GM23248 (cell line): ENCODE data around the gene RAI1.

Source experiments
- EZH2 ChIP-seq: fragments of 200-600 bp; sonication (generic); IDR thresholded peaks from 2 replicates; pipeline ENCODE4 v1.6.1; 2018; ENCODE audit warnings: antibody characterized with exemption, mild to moderate bottlenecking; ENCODE audit not compliant: insufficient read depth, poor library complexity, severe bottlenecking
- EZH2phosphoT487 ChIP-seq: fragments of 200-600 bp; sonication (generic); IDR thresholded peaks from 2 replicates; pipeline ENCODE4 v1.6.1; 2018; ENCODE audit warnings: antibody characterized with exemption, moderate library complexity, mild to moderate bottlenecking, low read depth; ENCODE audit not compliant: insufficient read depth

GRCh38 chr17:17670701-17671305 lies 10.5 kb upstream of the RAI1 start:
- TF ChIP-seq EZH2: no peak
- no peak for TF ChIP-seq EZH2phosphoT487
